Measurements from ENCODE around the gene TMTC2.

The TMTC2 gene

GRCh38 chr12:83074358-83074894 lies 387.7 kb downstream of the TMTC2 start:
- Histone ChIP-seq H3K27ac (no peak overlapping the region), H3K4me3 (no peak overlapping the region)
- DNase-seq (ENCODE audit: low spot score): no peak
- TF ChIP-seq CTCF (IDR thresholded peaks at IDR 0.05): no peak

- no peak for DNase-seq (ENCODE audit: low spot score)
- no peak for TF ChIP-seq CTCF (IDR thresholded peaks at IDR 0.05)
- no peak overlapping the region for H3K27ac ChIP-seq
Measured at GRCh38 chr12:83075471-83075870, 388.8 kb downstream of the TMTC2 start.

GRCh38 chr12:83077041-83077440 lies 390.3 kb downstream of the TMTC2 start:
- Histone ChIP-seq H3K4me3 (no peak overlapping the region), H3K27ac (no peak overlapping the region)
- DNase-seq (ENCODE audit: low spot score): no peak
- no peak for TF ChIP-seq CTCF (IDR thresholded peaks at IDR 0.05)

More at GRCh38 chr12:83075471-83075870, 388.8 kb downstream of the TMTC2 start:
- H3K4me3 ChIP-seq: no peak overlapping the region

GRCh38 chr12:83082690-83083276 lies 396.1 kb downstream of the TMTC2 start:
- DNase-seq (ENCODE audit: low spot score): no peak
- TF ChIP-seq CTCF (IDR thresholded peaks at IDR 0.05): no peak
- Histone ChIP-seq H3K4me3 (no peak overlapping the region), H3K27ac (no peak overlapping the region)

- TF ChIP-seq CTCF (IDR thresholded peaks at IDR 0.05): no peak
- no peak for DNase-seq (ENCODE audit: low spot score)
- H3K4me3 ChIP-seq: no peak overlapping the region
- H3K27ac ChIP-seq: no peak overlapping the region
Measured at GRCh38 chr12:83083616-83084015, 396.9 kb downstream of the TMTC2 start.

GRCh38 chr12:83084516-83085234 lies 398.0 kb downstream of the TMTC2 start:
- no peak overlapping the region for H3K4me3 ChIP-seq
- TF ChIP-seq CTCF (IDR thresholded peaks at IDR 0.05): no peak

GRCh38 chr12:83086023-83086422 lies 399.3 kb downstream of the TMTC2 start:
- Histone ChIP-seq H3K27ac (no peak overlapping the region), H3K4me3 (no peak overlapping the region)
- no peak for TF ChIP-seq CTCF (IDR thresholded peaks at IDR 0.05)
- no peak for DNase-seq (ENCODE audit: low spot score)

More at GRCh38 chr12:83084516-83085234, 398.0 kb downstream of the TMTC2 start:
- DNase-seq (ENCODE audit: low spot score): no peak
- H3K27ac ChIP-seq: no peak overlapping the region

All from coronary artery (tissue), 2 donors.